Keratinocyte (primary cell): ENCODE data around the gene INSIG1. TPM values are rescaled to one million over a fixed set of nuclear protein-coding genes. Genes with fewer than 3 reads are reported as not detected.

ENCODE experiments used
- DNase-seq: peaks from one replicate; pipeline ENCODE4 v3.0.0-alpha.2; 2011; ENCODE audit warnings: low read depth, missing footprints, low spot score
- FAIRE-seq: peaks from 2 replicates; lab custom pipeline; 2011; peaks lifted over from hg19 to GRCh38; lab: Jason Lieb, UNC
- H2AFZ ChIP-seq: 2 replicates; pipeline ENCODE4 v1.6.0; 2012; ENCODE audit warnings: low read length, control low read depth, inconsistent platforms; ENCODE audit not compliant: control insufficient read depth
- H3K27ac ChIP-seq: 2 replicates; pipeline ENCODE4 v1.5.1; 2011; ENCODE audit warnings: low read length; ENCODE audit not compliant: control insufficient read depth, insufficient read depth
- H3K27me3 ChIP-seq: 3 replicates; pipeline ENCODE4 v1.6.0; 2011; ENCODE audit warnings: low read length; ENCODE audit not compliant: control insufficient read depth, insufficient read depth; ENCODE audit errors: extremely low read depth
- H3K36me3 ChIP-seq, 2 experiments: 2 replicates in 1 of 2; 3 replicates in 1 of 2; pipeline ENCODE4 v1.5.1; 2011; ENCODE audit warnings: low read length in 2 of 2, mild to moderate bottlenecking in 1 of 2; ENCODE audit not compliant: control insufficient read depth in 2 of 2, insufficient read depth in 2 of 2; ENCODE audit errors: extremely low read depth in 1 of 2
- H3K4me1 ChIP-seq: 3 replicates; pipeline ENCODE4 v1.5.1; 2011; ENCODE audit warnings: low read length; ENCODE audit not compliant: control insufficient read depth, insufficient read depth; ENCODE audit errors: extremely low read depth
- H3K4me2 ChIP-seq: 3 replicates; pipeline ENCODE4 v1.6.0; 2011; ENCODE audit warnings: low read depth, low read length; ENCODE audit not compliant: control insufficient read depth, insufficient read depth; ENCODE audit errors: extremely low read depth
- H3K4me3 ChIP-seq, 3 experiments: fragments of 200-600 bp in 1 of 3; sonication (generic) in 1 of 3; 2 replicates in 2 of 3; 3 replicates in 1 of 3; pipeline ENCODE4 v1.5.1; 2011 to 2016; ENCODE audit warnings: low read length in 3 of 3, mild to moderate bottlenecking in 3 of 3, control low read depth in 2 of 3, inconsistent platforms in 1 of 3, low read depth in 1 of 3, mixed read lengths in 1 of 3, mixed run types in 1 of 3, moderate library complexity in 1 of 3; ENCODE audit not compliant: control insufficient read depth in 2 of 3, insufficient read depth in 2 of 3; ENCODE audit errors: extremely low read depth in 1 of 3
- H3K79me2 ChIP-seq: 2 replicates; pipeline ENCODE4 v1.6.0; 2012; ENCODE audit warnings: low read length; ENCODE audit not compliant: control insufficient read depth, insufficient read depth
- H3K9ac ChIP-seq: 3 replicates; pipeline ENCODE4 v1.6.0; 2011; ENCODE audit warnings: low read length; ENCODE audit not compliant: control insufficient read depth, insufficient read depth; ENCODE audit errors: extremely low read depth
- H3K9me1 ChIP-seq: 3 replicates; pipeline ENCODE4 v1.6.0; 2011; ENCODE audit warnings: low read length; ENCODE audit not compliant: control insufficient read depth, insufficient read depth; ENCODE audit errors: extremely low read depth
- H3K9me3 ChIP-seq: 2 replicates; pipeline ENCODE4 v1.5.1; 2012; ENCODE audit warnings: low read depth, low read length; ENCODE audit not compliant: control insufficient read depth
- H4K20me1 ChIP-seq: 3 replicates; pipeline ENCODE4 v1.6.0; 2011; ENCODE audit warnings: low read length; ENCODE audit not compliant: control insufficient read depth, insufficient read depth; ENCODE audit errors: extremely low read depth
- CTCF ChIP-seq, 3 experiments: IDR thresholded peaks in 1 of 3; conservative IDR thresholded peaks in 1 of 3; optimal IDR thresholded peaks in 1 of 3; 2 replicates in 2 of 3; 3 replicates in 1 of 3; pipeline versions ENCODE3 to v1.5.1; 2011; ENCODE audit warnings: low read length in 3 of 3, mild to moderate bottlenecking in 3 of 3, moderate library complexity in 2 of 3, control low read depth in 1 of 3, inconsistent platforms in 1 of 3; ENCODE audit not compliant: insufficient read depth in 2 of 3; ENCODE audit errors: extremely low read depth in 1 of 3
- EZH2 ChIP-seq: IDR thresholded peaks from one replicate; pipeline ENCODE4 v1.6.1; 2012; ENCODE audit warnings: inconsistent platforms, mild to moderate bottlenecking, low read length, moderate library complexity
- dilution Hi-C: fragments of 300-500 bp; cut with MboI; formaldehyde crosslinking; loops from one replicate; pipeline ENCODE4 v1.7.0; 2020; ENCODE audit warnings: low sequenced_read_pairs; ENCODE audit not compliant: extremely low pct_ligation_motif_present
- polyA plus RNA-seq, 5 experiments: library from polyadenylated mRNA; depleted of rRNA in 3 of 5; stranded (reverse) in 3 of 5; stranded (forward) in 1 of 5; unstranded in 1 of 5; fragments of >200 nt; gene quantifications; 1 replicate in 1 of 5; 2 replicates in 3 of 5; 3 replicates in 1 of 5; pipeline versions ENCODE4 v1.2.1 to v1.2.3, GENCODE V29; 2011 to 2012; ENCODE audit warnings: missing spikeins in 2 of 5, low read depth in 1 of 5, low replicate concordance in 1 of 5

The INSIG1 gene
- polyA plus RNA-seq, 1 donor (not counting 4 experiments of a cell fraction or from before 2014, with no cell fraction given): 104 TPM

- no peak overlapping the region for H3K27ac ChIP-seq
- H3K4me1 ChIP-seq: no peaks in the 10 kb centered on the region
- no peaks in the 10 kb centered on the region for H3K9me1 ChIP-seq
- no peak overlapping the region for H2AFZ ChIP-seq
- H4K20me1 ChIP-seq: no peaks in the 10 kb centered on the region
- no peaks in the 10 kb centered on the region for H3K9me3 ChIP-seq
- no peak for FAIRE-seq
- no peak overlapping the region for H3K4me3 ChIP-seq
- no peaks in the 10 kb centered on the region for H3K79me2 ChIP-seq
- TF ChIP-seq CTCF (optimal IDR thresholded peaks at IDR 0.05 in 1 of 3, IDR thresholded peaks at IDR 0.05 in 1 of 3, conservative IDR thresholded peaks at IDR 0.05 in 1 of 3; ENCODE audit: extremely low read depth in 1 of 3, insufficient read depth in 2 of 3, low read length in 3 of 3) (no peak), EZH2 (no peak)
- H3K36me3 ChIP-seq: no peaks in the 10 kb centered on the region
- dilution Hi-C loops: no loop called here
- H3K27me3 ChIP-seq: peaks cover 26% of the 10 kb centered on the region
- no peak overlapping the region for H3K4me2 ChIP-seq
- H3K9ac ChIP-seq: no peak overlapping the region
- no peak for DNase-seq
Observed at GRCh38 chr7:155280446-155281397, 17.0 kb upstream of the INSIG1 start.

GRCh38 chr7:155281398-155281969 is 16.2 kb upstream of the INSIG1 start:
- no peak for DNase-seq
- Histone ChIP-seq H3K9ac (no peak overlapping the region), H3K4me1 (no peaks in the 10 kb centered on the region), H3K27me3 (peaks cover 28% of the 10 kb centered on the region), H3K4me2 (no peak overlapping the region), H3K9me3 (no peaks in the 10 kb centered on the region), H3K27ac (no peak overlapping the region), H2AFZ (no peak overlapping the region), H3K36me3 (no peaks in the 10 kb centered on the region), H3K4me3 (no peak overlapping the region), H4K20me1 (no peaks in the 10 kb centered on the region), H3K9me1 (no peaks in the 10 kb centered on the region), H3K79me2 (no peaks in the 10 kb centered on the region)
- no peak for FAIRE-seq
- no peak for TF ChIP-seq EZH2
- TF ChIP-seq CTCF (optimal IDR thresholded peaks at IDR 0.05 in 1 of 3, IDR thresholded peaks at IDR 0.05 in 1 of 3, conservative IDR thresholded peaks at IDR 0.05 in 1 of 3; ENCODE audit: extremely low read depth in 1 of 3, insufficient read depth in 2 of 3, low read length in 3 of 3): no peak
- dilution Hi-C loops: no loop called here
